ENCODE results near the gene TEX14. TPM values are rescaled to one million over a fixed set of nuclear protein-coding genes. Genes with fewer than 3 reads are reported as not detected.

The TEX14 gene
- total RNA-seq, 1 experiment from 2014 or later = 0.89 TPM

GRCh38 chr17:58508341-58509067 is 183.3 kb downstream of the TEX14 start:
- Histone ChIP-seq H3K36me3 (ENCODE audit: control insufficient read depth in 1 of 2, insufficient read depth in 2 of 2, low read length in 2 of 2) (peaks cover 59 to 66% of the 10 kb centered on the region in 2 experiments), H3K4me3 (replicated peaks in 1 of 2; ENCODE audit: low read depth in 1 of 2, low read length in 2 of 2) (no peak overlapping the region), H3K27ac (ENCODE audit: low read depth, low read length) (no peak overlapping the region), H3K79me2 (ENCODE audit: insufficient read depth, low read length) (peaks cover 14% of the 10 kb centered on the region; the same call in 1 of the 2 replicates), H4K20me1 (ENCODE audit: insufficient read depth) (no peaks in the 10 kb centered on the region), H3K27me3 (ENCODE audit: insufficient read depth, low read length) (no peaks in the 10 kb centered on the region), H2AFZ (ENCODE audit: low read depth, low read length, poor library complexity, severe bottlenecking) (no peak overlapping the region), H3K9ac (ENCODE audit: low read length) (no peak overlapping the region), H3K4me1 (ENCODE audit: control insufficient read depth in 1 of 2, insufficient read depth in 2 of 2, low read length in 2 of 2) (peaks cover 5 to 7% of the 10 kb centered on the region in 2 experiments), H3K4me2 (ENCODE audit: low read length) (no peak overlapping the region), H3K9me2 (ENCODE audit: insufficient read depth) (no peaks in the 10 kb centered on the region), H3K9me3 (ENCODE audit: control insufficient read depth in 1 of 2, insufficient read depth in 1 of 2, low read depth in 1 of 2, low read length in 2 of 2) (no peaks in the 10 kb centered on the region)
- CTCF ChIA-PET = no interaction called here
- no peak for TF ChIP-seq RAD21 (IDR thresholded peaks at IDR 0.05; ENCODE audit: low read depth)
- no peak for TF ChIP-seq EGR1 (IDR thresholded peaks at IDR 0.05; ENCODE audit: low read depth)
- no peak for TF ChIP-seq JUND (IDR thresholded peaks at IDR 0.05)
- TF ChIP-seq ELF1 (IDR thresholded peaks at IDR 0.05; ENCODE audit: borderline replicate concordance, low read depth) = no peak
- TF ChIP-seq POLR2AphosphoS5 (IDR thresholded peaks at IDR 0.05; ENCODE audit: low read depth, low read length) = no peak
- TF ChIP-seq CTCF (IDR thresholded peaks at IDR 0.05 in 2 of 3, conservative IDR thresholded peaks at IDR 0.05 in 1 of 3; ENCODE audit: borderline replicate concordance in 1 of 3, insufficient read depth in 1 of 3, low read depth in 2 of 3, low read length in 2 of 3) = no peak
- TF ChIP-seq SRF (IDR thresholded peaks at IDR 0.05; ENCODE audit: low read depth) = no peak
- TF ChIP-seq EZH2phosphoT487 (IDR thresholded peaks at IDR 0.05; ENCODE audit: borderline replicate concordance) = no peak
- no peak for TF ChIP-seq POLR2A (IDR thresholded peaks at IDR 0.05; ENCODE audit: borderline replicate concordance, extremely low read depth, insufficient read depth, insufficient read length)
- POLR2A ChIA-PET = no interaction called here
- ATAC-seq (no peak), DNase-seq (ENCODE audit: low read depth, low spot score) (no peak)
- RAD21 ChIA-PET (ENCODE audit: low non-redundant PET in 1 of 2, low total read pairs in 2 of 2, uncharacterized antibody in 2 of 2, unreplicated experiment in 2 of 2) = no interaction called here
- no TSS peak for BruUV-seq (replicated peaks)
- intact Hi-C loops (cut with micrococcal nuclease) = no loop called here
